ENCODE results near the gene GRK5.
"Not testable (repeated sequence)": the region's sequence is repeated elsewhere in the genome, so short reads cannot be mapped to it uniquely, and the experiment has no call there.

Gene GRK5

GRCh38 chr10:119270762-119271366, 63.5 kb downstream of the GRK5 start:
- in situ Hi-C loops (cut with MboI; ENCODE audit: low sequenced_read_pairs), result no loop called here

- in situ Hi-C loops (cut with MboI; ENCODE audit: low sequenced_read_pairs), result not testable (repeated sequence)
These were observed 65.0 kb downstream of the GRK5 start for GRCh38 chr10:119272338-119272734.

- in situ Hi-C loops (cut with MboI; ENCODE audit: low sequenced_read_pairs), result no loop called here
These were observed 65.4 kb downstream of the GRK5 start for GRCh38 chr10:119272736-119273135.

GRCh38 chr10:119273413-119273812, 66.0 kb downstream of the GRK5 start:
- in situ Hi-C loops (cut with MboI; ENCODE audit: low sequenced_read_pairs), result no loop called here

- in situ Hi-C loops (cut with MboI; ENCODE audit: low sequenced_read_pairs), result no loop called here
These were observed 67.2 kb downstream of the GRK5 start for GRCh38 chr10:119274519-119275045.

GRCh38 chr10:119275085-119275484, 67.7 kb downstream of the GRK5 start:
- in situ Hi-C loops (cut with MboI; ENCODE audit: low sequenced_read_pairs), result no loop called here

GRCh38 chr10:119276194-119276593, 68.8 kb downstream of the GRK5 start:
- in situ Hi-C loops (cut with MboI; ENCODE audit: low sequenced_read_pairs), result not testable (repeated sequence)

- in situ Hi-C loops (cut with MboI; ENCODE audit: low sequenced_read_pairs), result no loop called here
These were observed 70.8 kb downstream of the GRK5 start for GRCh38 chr10:119278126-119278709.

- in situ Hi-C loops (cut with MboI; ENCODE audit: low sequenced_read_pairs), result no loop called here
These were observed 72.1 kb downstream of the GRK5 start for GRCh38 chr10:119279441-119279840.

GRCh38 chr10:119281581-119282071, 74.3 kb downstream of the GRK5 start:
- in situ Hi-C loops (cut with MboI; ENCODE audit: low sequenced_read_pairs), result no loop called here

- in situ Hi-C loops (cut with MboI; ENCODE audit: low sequenced_read_pairs), result no loop called here
These were observed 75.1 kb downstream of the GRK5 start for GRCh38 chr10:119282446-119282845.

GRCh38 chr10:119283387-119283786, 76.0 kb downstream of the GRK5 start:
- in situ Hi-C loops (cut with MboI; ENCODE audit: low sequenced_read_pairs), result no loop called here

- in situ Hi-C loops (cut with MboI; ENCODE audit: low sequenced_read_pairs), result no loop called here
These were observed 76.4 kb downstream of the GRK5 start for GRCh38 chr10:119283818-119284217.

GRCh38 chr10:119284679-119285096, 77.3 kb downstream of the GRK5 start:
- in situ Hi-C loops (cut with MboI; ENCODE audit: low sequenced_read_pairs), result no loop called here

GRCh38 chr10:119285495-119286267, 78.3 kb downstream of the GRK5 start:
- in situ Hi-C loops (cut with MboI; ENCODE audit: low sequenced_read_pairs), result no loop called here

GRCh38 chr10:119286516-119286915, 79.1 kb downstream of the GRK5 start:
- in situ Hi-C loops (cut with MboI; ENCODE audit: low sequenced_read_pairs), result no loop called here

GRCh38 chr10:119286983-119287633, 79.7 kb downstream of the GRK5 start:
- in situ Hi-C loops (cut with MboI; ENCODE audit: low sequenced_read_pairs), result no loop called here

- in situ Hi-C loops (cut with MboI; ENCODE audit: low sequenced_read_pairs), result no loop called here
These were observed 81.2 kb downstream of the GRK5 start for GRCh38 chr10:119288574-119289001.

GRCh38 chr10:119289227-119289920, 82.0 kb downstream of the GRK5 start:
- in situ Hi-C loops (cut with MboI; ENCODE audit: low sequenced_read_pairs), result no loop called here

GRCh38 chr10:119290301-119291048, 83.1 kb downstream of the GRK5 start:
- in situ Hi-C loops (cut with MboI; ENCODE audit: low sequenced_read_pairs), result no loop called here

All from HL-60/S4 treated with retinoic acid at 250 ng/mL for 4 days and 3 days (cell line).